Epithelial cell of esophagus (primary cell): ENCODE measurements around the gene FHL1.

Source experiments
- DNase-seq: peaks from one replicate; pipeline ENCODE4 v3.0.0; 2010; ENCODE audit warnings: low read depth
- H3K4me3 ChIP-seq: 2 replicates; pipeline ENCODE4 v1.5.1; 2011; ENCODE audit warnings: mild to moderate bottlenecking, low read length, control low read depth
- TF ChIP-seq, protein P1 (sequence below): IDR thresholded peaks from 2 replicates; pipeline ENCODE4 v1.5.1; 2011; ENCODE audit warnings: low read depth, mild to moderate bottlenecking, low read length, control low read depth, inconsistent platforms; ENCODE audit not compliant: insufficient read depth; ENCODE audit errors: missing control alignments

Gene FHL1

DNA sequence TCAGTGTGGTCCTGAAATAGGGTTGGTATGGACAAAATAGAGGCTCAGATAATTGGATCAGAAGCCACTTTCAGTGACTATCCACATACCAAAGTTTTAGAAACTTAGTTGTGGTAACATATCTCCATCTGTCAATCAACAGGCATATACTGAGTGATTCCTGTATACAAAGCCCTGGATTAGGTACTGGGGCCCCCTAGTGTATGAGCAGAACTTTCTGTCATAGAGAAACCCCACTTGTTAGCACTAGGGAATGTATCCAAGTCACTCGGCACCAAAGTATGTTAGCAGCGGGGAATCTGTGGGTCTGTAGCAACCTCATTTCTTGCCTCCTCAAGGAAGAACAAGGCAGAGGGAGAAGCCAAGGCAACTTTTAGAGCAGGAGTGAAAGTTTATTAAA is 53.1 kb downstream of the FHL1 start:
- peak; percentile 30 for DNase-seq
- no peak overlapping the region for H3K4me3 ChIP-seq
- TF ChIP-seq, protein P1, sequence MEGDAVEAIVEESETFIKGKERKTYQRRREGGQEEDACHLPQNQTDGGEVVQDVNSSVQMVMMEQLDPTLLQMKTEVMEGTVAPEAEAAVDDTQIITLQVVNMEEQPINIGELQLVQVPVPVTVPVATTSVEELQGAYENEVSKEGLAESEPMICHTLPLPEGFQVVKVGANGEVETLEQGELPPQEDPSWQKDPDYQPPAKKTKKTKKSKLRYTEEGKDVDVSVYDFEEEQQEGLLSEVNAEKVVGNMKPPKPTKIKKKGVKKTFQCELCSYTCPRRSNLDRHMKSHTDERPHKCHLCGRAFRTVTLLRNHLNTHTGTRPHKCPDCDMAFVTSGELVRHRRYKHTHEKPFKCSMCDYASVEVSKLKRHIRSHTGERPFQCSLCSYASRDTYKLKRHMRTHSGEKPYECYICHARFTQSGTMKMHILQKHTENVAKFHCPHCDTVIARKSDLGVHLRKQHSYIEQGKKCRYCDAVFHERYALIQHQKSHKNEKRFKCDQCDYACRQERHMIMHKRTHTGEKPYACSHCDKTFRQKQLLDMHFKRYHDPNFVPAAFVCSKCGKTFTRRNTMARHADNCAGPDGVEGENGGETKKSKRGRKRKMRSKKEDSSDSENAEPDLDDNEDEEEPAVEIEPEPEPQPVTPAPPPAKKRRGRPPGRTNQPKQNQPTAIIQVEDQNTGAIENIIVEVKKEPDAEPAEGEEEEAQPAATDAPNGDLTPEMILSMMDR = peak; percentile 23

- TF ChIP-seq, protein P1 = no peak
- DNase-seq = no peak
- no peak overlapping the region for H3K4me3 ChIP-seq
These were observed 54.3 kb downstream of the FHL1 start for GRCh38 chrX:136201601-136202000.

GRCh38 chrX:136202889-136203288 is 55.6 kb downstream of the FHL1 start:
- TF ChIP-seq, protein P1 = no peak
- no peak for DNase-seq
- no peak overlapping the region for H3K4me3 ChIP-seq

DNA sequence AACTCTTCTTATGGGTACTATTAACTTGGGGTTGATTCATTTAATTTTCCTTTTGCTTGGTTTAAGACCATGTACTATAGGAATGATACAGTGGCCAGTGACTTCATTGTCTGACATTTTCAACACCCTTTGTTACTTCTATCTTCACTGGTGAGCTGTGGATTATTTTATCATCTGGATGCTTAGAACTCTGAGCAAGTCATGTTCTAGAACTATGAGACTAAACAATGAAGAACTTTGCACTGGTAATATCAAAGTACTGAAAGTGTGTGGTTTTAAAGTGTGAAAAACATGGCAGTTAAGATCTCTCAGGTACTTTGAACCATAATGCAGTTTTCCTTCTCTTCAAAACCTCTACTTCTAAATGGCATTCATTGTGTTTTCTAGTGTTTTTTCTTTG is 56.1 kb downstream of the FHL1 start:
- no peak overlapping the region for H3K4me3 ChIP-seq
- TF ChIP-seq, protein P1 = no peak
- no peak for DNase-seq

DNA sequence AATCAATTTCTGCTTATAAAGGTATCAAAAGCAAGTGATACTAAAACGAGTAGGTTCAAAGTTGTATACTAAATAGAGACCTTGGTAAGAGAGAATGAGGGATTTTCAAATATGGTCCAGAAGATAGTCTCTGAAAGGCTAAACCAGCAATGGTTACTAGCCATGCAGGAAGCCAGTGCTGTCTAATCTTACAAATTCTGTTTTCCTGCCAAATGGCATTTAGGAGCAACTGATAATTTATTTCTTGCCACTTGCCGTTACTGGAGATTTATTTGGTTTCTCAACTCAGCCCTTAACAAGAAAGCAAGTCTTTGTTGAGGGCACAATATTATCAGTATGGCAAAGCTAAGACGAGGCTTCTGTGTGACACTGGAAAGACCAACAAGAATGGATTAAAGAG is 56.6 kb downstream of the FHL1 start:
- DNase-seq = no peak
- H3K4me3 ChIP-seq = no peak overlapping the region
- TF ChIP-seq, protein P1 = no peak

- TF ChIP-seq, protein P1 = no peak
- H3K4me3 ChIP-seq = no peak overlapping the region
- DNase-seq = peak; percentile 29
These were observed 57.2 kb downstream of the FHL1 start for GRCh38 chrX:136204571-136204970.

DNA sequence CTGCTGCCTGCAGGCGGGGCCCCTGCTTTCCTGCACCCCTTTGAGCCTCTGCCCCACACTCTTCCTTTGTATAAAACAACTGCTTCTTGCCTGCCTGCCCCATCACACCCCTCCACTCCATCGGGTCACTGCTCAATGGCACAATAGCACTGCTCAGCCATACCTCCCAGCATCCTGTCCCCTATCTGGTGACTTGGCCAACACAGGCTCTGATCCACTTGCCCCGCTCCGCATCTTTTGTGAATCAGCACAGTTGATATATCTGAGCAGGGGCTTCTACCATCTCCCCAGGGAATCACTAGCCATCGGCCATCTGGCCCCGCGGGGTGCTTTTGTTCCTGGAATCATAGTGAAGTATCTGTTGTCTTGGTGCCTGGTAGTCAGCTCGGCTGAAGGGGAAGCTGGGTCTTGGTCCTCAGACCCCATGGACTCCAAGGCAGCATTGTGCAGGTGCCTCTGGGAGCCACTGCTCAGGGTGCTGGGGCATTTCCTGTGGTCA is 58.6 kb downstream of the FHL1 start:
- TF ChIP-seq, protein P1 = no peak
- no peak overlapping the region for H3K4me3 ChIP-seq
- DNase-seq = no peak
